ENCODE data around the gene TGFB2.

TGFB2 gene

GRCh38 chr1:218330043-218330623 is 15.0 kb upstream of the TGFB2 start:
- no peak overlapping the region for H3K27ac ChIP-seq (ENCODE audit: insufficient read depth, low read depth, low read length, poor library complexity, severe bottlenecking)
- no peaks in the 10 kb centered on the region for H3K9me3 ChIP-seq (ENCODE audit: control insufficient read depth, low read length)
- H3K36me3 ChIP-seq (ENCODE audit: control insufficient read depth, insufficient read depth, low read length), result no peaks in the 10 kb centered on the region
- WGBS, 2 experiments, result 61% methylated on average over 3 of the region's 4 CpGs; no CpG with 5 or more reads in 1 of the 2 experiments
- no peaks in the 10 kb centered on the region for H3K27me3 ChIP-seq (ENCODE audit: control insufficient read depth, insufficient read depth, low read length, poor library complexity, severe bottlenecking)
- H3K4me1 ChIP-seq (ENCODE audit: control insufficient read depth, insufficient read depth, low read length), result no peaks in the 10 kb centered on the region
- H3K4me3 ChIP-seq (ENCODE audit: insufficient read depth, low read depth, low read length), result no peak overlapping the region

DNA sequence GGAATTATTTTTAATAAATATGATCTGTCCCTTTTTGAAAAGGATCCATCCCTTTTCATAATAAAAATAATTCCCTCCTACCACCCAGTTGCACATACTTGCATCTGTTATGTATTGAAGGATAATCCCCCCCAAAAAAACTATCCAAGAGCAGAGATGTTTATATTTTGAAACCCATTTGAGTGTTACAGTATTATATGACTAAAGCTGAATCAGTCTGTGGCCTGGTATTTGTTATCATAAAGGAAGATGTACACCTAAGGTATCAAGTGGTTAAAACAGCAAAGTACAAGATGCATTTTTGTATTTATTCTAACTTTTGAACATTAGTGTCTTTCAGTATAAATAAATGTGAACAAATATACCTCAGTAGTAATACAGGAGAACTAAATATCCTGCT is 12.7 kb upstream of the TGFB2 start:
- no peak overlapping the region for H3K4me3 ChIP-seq (ENCODE audit: insufficient read depth, low read depth, low read length)
- H3K4me1 ChIP-seq (ENCODE audit: control insufficient read depth, insufficient read depth, low read length), result no peaks in the 10 kb centered on the region
- H3K27ac ChIP-seq (ENCODE audit: insufficient read depth, low read depth, low read length, poor library complexity, severe bottlenecking), result no peak overlapping the region
- no peaks in the 10 kb centered on the region for H3K27me3 ChIP-seq (ENCODE audit: control insufficient read depth, insufficient read depth, low read length, poor library complexity, severe bottlenecking)
- H3K36me3 ChIP-seq (ENCODE audit: control insufficient read depth, insufficient read depth, low read length), result no peaks in the 10 kb centered on the region
- H3K9me3 ChIP-seq (ENCODE audit: control insufficient read depth, low read length), result no peaks in the 10 kb centered on the region

- Histone ChIP-seq H3K27ac (ENCODE audit: insufficient read depth, low read depth, low read length, poor library complexity, severe bottlenecking) (no peak overlapping the region), H3K4me1 (ENCODE audit: control insufficient read depth, insufficient read depth, low read length) (no peaks in the 10 kb centered on the region), H3K36me3 (ENCODE audit: control insufficient read depth, insufficient read depth, low read length) (no peaks in the 10 kb centered on the region), H3K27me3 (ENCODE audit: control insufficient read depth, insufficient read depth, low read length, poor library complexity, severe bottlenecking) (no peaks in the 10 kb centered on the region), H3K9me3 (ENCODE audit: control insufficient read depth, low read length) (no peaks in the 10 kb centered on the region), H3K4me3 (ENCODE audit: insufficient read depth, low read depth, low read length) (no peak overlapping the region)
- 78 to 80% methylated on average over 2 of the region's 2 CpGs for WGBS, 2 experiments
These were observed 8.8 kb upstream of the TGFB2 start for GRCh38 chr1:218336328-218336727.

GRCh38 chr1:218339267-218339831 is 5.8 kb upstream of the TGFB2 start:
- Histone ChIP-seq H3K27me3 (ENCODE audit: control insufficient read depth, insufficient read depth, low read length, poor library complexity, severe bottlenecking) (peaks cover 4% of the 10 kb centered on the region), H3K4me1 (ENCODE audit: control insufficient read depth, insufficient read depth, low read length) (no peaks in the 10 kb centered on the region)
- WGBS, 2 experiments, result 33% methylated on average over 1 of the region's 1 CpG; no CpG with 5 or more reads in 1 of the 2 experiments

DNA sequence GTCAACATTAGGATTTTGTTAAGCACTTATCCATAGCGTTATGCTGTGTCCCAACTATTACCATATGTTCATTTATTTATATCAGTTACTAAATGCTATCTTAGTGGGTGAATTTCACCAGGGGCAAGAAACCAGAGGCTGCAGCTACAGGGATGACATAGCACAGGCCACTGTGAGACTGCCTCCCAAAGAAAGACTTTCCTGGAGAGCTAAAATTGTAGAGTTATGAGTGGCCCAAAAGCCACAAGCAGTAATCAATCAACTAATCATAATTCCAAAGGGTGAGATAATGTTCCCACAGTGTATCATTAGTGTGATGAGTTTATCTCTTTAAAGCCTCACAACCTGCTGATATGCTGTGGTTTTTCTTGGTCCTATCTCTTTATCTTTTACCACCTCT is 3.8 kb upstream of the TGFB2 start:
- Histone ChIP-seq H3K4me3 (ENCODE audit: insufficient read depth, low read depth, low read length) (no peak overlapping the region), H3K27ac (ENCODE audit: insufficient read depth, low read depth, low read length, poor library complexity, severe bottlenecking) (no peak overlapping the region), H3K36me3 (ENCODE audit: control insufficient read depth, insufficient read depth, low read length) (no peaks in the 10 kb centered on the region), H3K4me1 (ENCODE audit: control insufficient read depth, insufficient read depth, low read length) (no peaks in the 10 kb centered on the region), H3K27me3 (ENCODE audit: control insufficient read depth, insufficient read depth, low read length, poor library complexity, severe bottlenecking) (peaks cover 24% of the 10 kb centered on the region), H3K9me3 (ENCODE audit: control insufficient read depth, low read length) (no peaks in the 10 kb centered on the region)
- 100% methylated on average over 1 of the region's 1 CpG; no CpG with 5 or more reads in 1 of the 2 experiments for WGBS, 2 experiments

More at GRCh38 chr1:218339267-218339831, 5.8 kb upstream of the TGFB2 start:
- no peaks in the 10 kb centered on the region for H3K36me3 ChIP-seq (ENCODE audit: control insufficient read depth, insufficient read depth, low read length)
- H3K9me3 ChIP-seq (ENCODE audit: control insufficient read depth, low read length), result no peaks in the 10 kb centered on the region
- H3K27ac ChIP-seq (ENCODE audit: insufficient read depth, low read depth, low read length, poor library complexity, severe bottlenecking), result no peak overlapping the region
- no peak overlapping the region for H3K4me3 ChIP-seq (ENCODE audit: insufficient read depth, low read depth, low read length)

DNA sequence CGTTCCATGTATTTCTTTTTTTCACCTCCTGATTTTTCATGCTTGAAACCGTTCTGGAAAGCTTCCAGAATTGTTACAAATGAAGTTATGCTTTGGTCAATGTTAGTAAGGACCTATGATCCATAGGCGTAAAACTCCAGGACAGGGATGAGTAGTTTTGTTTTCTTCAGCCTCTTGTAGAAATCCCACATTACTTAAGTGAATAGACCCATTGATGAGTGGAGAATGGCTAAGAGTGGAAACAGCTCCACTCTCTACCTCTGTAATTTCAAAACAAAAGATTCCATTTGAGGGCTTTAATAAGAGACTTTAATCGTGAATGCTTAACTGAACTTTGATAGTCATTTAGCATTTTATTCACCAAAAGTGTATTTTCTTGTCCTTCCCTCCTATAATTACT is 3.0 kb upstream of the TGFB2 start:
- Histone ChIP-seq H3K27ac (ENCODE audit: insufficient read depth, low read depth, low read length, poor library complexity, severe bottlenecking) (no peak overlapping the region), H3K27me3 (ENCODE audit: control insufficient read depth, insufficient read depth, low read length, poor library complexity, severe bottlenecking) (peaks cover 32% of the 10 kb centered on the region), H3K9me3 (ENCODE audit: control insufficient read depth, low read length) (no peaks in the 10 kb centered on the region), H3K36me3 (ENCODE audit: control insufficient read depth, insufficient read depth, low read length) (no peaks in the 10 kb centered on the region), H3K4me1 (ENCODE audit: control insufficient read depth, insufficient read depth, low read length) (no peaks in the 10 kb centered on the region), H3K4me3 (ENCODE audit: insufficient read depth, low read depth, low read length) (no peak overlapping the region)
- WGBS, 2 experiments, result 89 to 92% methylated on average over 3 to 4 of the region's 4 CpGs

GRCh38 chr1:218345673-218346390 is 696 bp downstream of the TGFB2 start:
- Histone ChIP-seq H3K9me3 (ENCODE audit: control insufficient read depth, low read length) (no peaks in the 10 kb centered on the region), H3K27ac (ENCODE audit: insufficient read depth, low read depth, low read length, poor library complexity, severe bottlenecking) (no peak overlapping the region), H3K27me3 (ENCODE audit: control insufficient read depth, insufficient read depth, low read length, poor library complexity, severe bottlenecking) (peaks cover 39% of the 10 kb centered on the region), H3K4me1 (ENCODE audit: control insufficient read depth, insufficient read depth, low read length) (no peaks in the 10 kb centered on the region), H3K4me3 (ENCODE audit: insufficient read depth, low read depth, low read length) (peak overlapping the region; percentile 38), H3K36me3 (ENCODE audit: control insufficient read depth, insufficient read depth, low read length) (no peaks in the 10 kb centered on the region)
- 0% methylated on average over 64 of the region's 64 CpGs for WGBS, 2 experiments

GRCh38 chr1:218346391-218347204 is 1.5 kb downstream of the TGFB2 start:
- 0% methylated on average over 38 to 39 of the region's 39 CpGs for WGBS, 2 experiments
- Histone ChIP-seq H3K4me3 (ENCODE audit: insufficient read depth, low read depth, low read length) (peak overlapping the region; percentile 38), H3K4me1 (ENCODE audit: control insufficient read depth, insufficient read depth, low read length) (no peaks in the 10 kb centered on the region), H3K27ac (ENCODE audit: insufficient read depth, low read depth, low read length, poor library complexity, severe bottlenecking) (no peak overlapping the region), H3K36me3 (ENCODE audit: control insufficient read depth, insufficient read depth, low read length) (no peaks in the 10 kb centered on the region), H3K9me3 (ENCODE audit: control insufficient read depth, low read length) (no peaks in the 10 kb centered on the region), H3K27me3 (ENCODE audit: control insufficient read depth, insufficient read depth, low read length, poor library complexity, severe bottlenecking) (peaks cover 39% of the 10 kb centered on the region)

DNA sequence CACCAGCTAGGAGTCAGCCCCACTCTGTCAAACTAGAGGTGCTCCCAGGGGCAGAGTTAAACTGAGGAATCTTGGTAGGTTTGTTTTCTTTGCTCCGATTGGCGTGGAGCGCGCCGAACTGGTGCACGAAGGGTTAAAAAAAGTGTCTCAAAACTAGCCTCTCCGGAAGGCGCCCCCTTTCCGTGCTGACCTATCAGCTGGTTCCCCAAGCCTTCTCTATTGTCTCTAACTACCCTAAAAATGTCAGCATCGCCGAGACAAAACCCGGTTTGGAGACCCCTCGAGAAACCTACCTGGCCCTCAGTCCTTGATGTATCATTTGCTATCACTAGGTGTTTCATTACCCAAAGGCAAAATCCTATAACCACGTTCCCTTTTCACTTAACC is 2.2 kb downstream of the TGFB2 start:
- no peak overlapping the region for H3K27ac ChIP-seq (ENCODE audit: insufficient read depth, low read depth, low read length, poor library complexity, severe bottlenecking)
- H3K4me1 ChIP-seq (ENCODE audit: control insufficient read depth, insufficient read depth, low read length), result no peaks in the 10 kb centered on the region
- H3K27me3 ChIP-seq (ENCODE audit: control insufficient read depth, insufficient read depth, low read length, poor library complexity, severe bottlenecking), result peaks cover 39% of the 10 kb centered on the region
- H3K9me3 ChIP-seq (ENCODE audit: control insufficient read depth, low read length), result no peaks in the 10 kb centered on the region
- peak overlapping the region; percentile 38 for H3K4me3 ChIP-seq (ENCODE audit: insufficient read depth, low read depth, low read length)
- 0 to 1% methylated on average over 14 of the region's 14 CpGs for WGBS, 2 experiments
- H3K36me3 ChIP-seq (ENCODE audit: control insufficient read depth, insufficient read depth, low read length), result no peaks in the 10 kb centered on the region
